GM21528 (cell line): ENCODE data around the gene LGALS9.
"Not testable (repeated sequence)": the region's sequence is repeated elsewhere in the genome, so short reads cannot be mapped to it uniquely, and the experiment has no call there.

Source experiments
- ATAC-seq: cut with Tn5 transposase; IDR thresholded peaks from one replicate; pipeline ENCODE4 v1.9.1; 2021; ENCODE audit warnings: mild to moderate bottlenecking, moderate library complexity; ENCODE audit not compliant: unreplicated experiment, low FRiP score

LGALS9 gene

DNA sequence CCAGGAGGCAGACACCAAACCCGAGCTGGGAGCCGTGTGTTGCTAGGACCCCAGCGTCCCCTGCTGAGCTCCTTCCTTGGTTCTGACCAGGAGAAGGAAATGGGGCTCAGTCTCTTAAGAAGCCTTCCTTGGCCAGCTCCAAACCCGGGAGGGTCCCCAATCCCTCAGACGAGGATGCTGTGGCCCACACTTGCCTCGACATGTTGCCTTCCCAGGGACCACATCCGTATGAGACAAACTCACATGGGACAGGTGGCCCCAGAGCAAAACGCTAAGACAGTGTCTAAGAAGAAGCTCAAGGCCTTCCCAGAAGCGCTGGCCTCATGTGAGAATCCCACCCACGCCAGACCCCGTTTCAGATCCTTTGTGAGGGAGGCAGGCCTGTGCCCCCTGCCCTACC lies 19.8 kb downstream of the LGALS9 start:
- ATAC-seq, result no peak

GRCh38 chr17:27651411-27652345 lies 20.7 kb downstream of the LGALS9 start:
- ATAC-seq, result no peak

DNA sequence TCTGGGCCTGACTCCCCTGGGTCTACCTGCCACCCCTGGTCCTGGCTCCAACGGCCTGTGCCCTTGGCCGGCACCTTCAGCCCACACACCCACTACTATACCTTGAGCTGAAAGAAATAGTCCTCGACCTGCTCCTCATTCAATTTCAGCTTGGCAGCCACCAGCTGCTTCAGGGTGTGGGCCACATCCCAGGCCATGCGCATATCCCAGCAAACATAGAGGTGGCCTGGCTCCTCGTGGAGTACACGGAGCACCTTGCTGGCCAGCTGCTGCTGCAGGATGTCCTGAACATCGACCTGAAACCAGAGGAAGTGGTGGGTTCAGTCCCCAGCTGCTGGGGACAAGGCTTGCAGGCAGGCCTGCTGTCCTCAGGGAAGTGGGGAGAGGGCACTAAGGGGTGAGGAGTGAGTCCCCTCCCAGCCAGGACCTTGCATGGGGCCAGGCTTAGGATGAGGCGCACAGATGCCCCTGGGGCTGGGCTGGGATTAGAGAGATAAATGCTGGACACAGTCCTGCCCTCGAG lies 22.5 kb downstream of the LGALS9 start:
- ATAC-seq, result not testable (repeated sequence)

- ATAC-seq, result peak; percentile 5
Observed at GRCh38 chr17:27654136-27654535, 23.1 kb downstream of the LGALS9 start.

- peak; percentile 74 for ATAC-seq
Observed at GRCh38 chr17:27654654-27655524, 23.9 kb downstream of the LGALS9 start.

- ATAC-seq, result not testable (repeated sequence)
Observed at GRCh38 chr17:27655525-27656111, 24.6 kb downstream of the LGALS9 start.

GRCh38 chr17:27656620-27657019 lies 25.6 kb downstream of the LGALS9 start:
- ATAC-seq, result not testable (repeated sequence)

DNA sequence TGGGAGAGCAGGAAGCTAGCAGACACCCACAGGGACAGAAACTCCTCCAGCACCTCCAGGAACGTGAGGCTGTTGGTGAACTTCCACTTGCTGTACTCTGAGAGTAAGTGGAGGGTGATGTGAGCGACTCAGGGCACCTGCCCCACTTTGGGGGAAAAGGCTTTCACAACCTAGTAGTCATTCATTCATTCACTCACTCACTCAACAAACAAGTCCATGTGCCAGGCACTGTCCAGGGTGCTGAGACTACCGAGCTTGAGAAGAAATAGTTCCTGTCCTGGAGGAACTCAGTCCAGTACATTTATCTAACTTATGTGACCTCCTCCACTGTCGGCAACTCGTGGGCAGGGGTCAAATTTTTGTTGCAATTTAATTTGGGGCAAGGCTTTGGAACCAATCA lies 26.6 kb downstream of the LGALS9 start:
- ATAC-seq, result no peak

- ATAC-seq, result no peak
Observed at GRCh38 chr17:27659683-27660082, 28.7 kb downstream of the LGALS9 start.

- ATAC-seq, result no peak
Observed at GRCh38 chr17:27660436-27660835, 29.4 kb downstream of the LGALS9 start.

- no peak for ATAC-seq
Observed at GRCh38 chr17:27663936-27664605, 33.1 kb downstream of the LGALS9 start.

- ATAC-seq, result no peak
Observed at GRCh38 chr17:27664606-27664965, 33.6 kb downstream of the LGALS9 start.

- ATAC-seq, result no peak
Observed at GRCh38 chr17:27665549-27665948, 34.6 kb downstream of the LGALS9 start.

DNA sequence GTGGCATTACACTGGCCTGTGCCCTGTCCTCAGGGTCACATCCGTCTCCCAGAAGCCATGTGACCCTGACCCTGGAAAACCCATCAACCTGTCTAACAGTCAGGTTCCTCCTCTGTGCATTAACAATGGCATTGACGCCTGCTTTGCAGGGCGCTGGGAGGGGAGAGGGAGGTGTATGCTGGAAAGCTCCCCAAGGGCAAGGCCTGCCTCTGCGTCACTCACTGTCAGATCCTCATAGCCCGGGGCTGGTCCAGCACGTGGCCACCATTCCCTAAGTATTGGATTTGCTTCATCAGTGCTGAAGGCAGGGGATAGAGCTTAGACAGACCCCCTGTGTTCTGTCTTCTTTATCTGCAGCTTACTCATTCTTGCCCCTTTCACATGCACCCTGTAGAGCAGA lies 35.3 kb downstream of the LGALS9 start:
- ATAC-seq, result not testable (repeated sequence)

DNA sequence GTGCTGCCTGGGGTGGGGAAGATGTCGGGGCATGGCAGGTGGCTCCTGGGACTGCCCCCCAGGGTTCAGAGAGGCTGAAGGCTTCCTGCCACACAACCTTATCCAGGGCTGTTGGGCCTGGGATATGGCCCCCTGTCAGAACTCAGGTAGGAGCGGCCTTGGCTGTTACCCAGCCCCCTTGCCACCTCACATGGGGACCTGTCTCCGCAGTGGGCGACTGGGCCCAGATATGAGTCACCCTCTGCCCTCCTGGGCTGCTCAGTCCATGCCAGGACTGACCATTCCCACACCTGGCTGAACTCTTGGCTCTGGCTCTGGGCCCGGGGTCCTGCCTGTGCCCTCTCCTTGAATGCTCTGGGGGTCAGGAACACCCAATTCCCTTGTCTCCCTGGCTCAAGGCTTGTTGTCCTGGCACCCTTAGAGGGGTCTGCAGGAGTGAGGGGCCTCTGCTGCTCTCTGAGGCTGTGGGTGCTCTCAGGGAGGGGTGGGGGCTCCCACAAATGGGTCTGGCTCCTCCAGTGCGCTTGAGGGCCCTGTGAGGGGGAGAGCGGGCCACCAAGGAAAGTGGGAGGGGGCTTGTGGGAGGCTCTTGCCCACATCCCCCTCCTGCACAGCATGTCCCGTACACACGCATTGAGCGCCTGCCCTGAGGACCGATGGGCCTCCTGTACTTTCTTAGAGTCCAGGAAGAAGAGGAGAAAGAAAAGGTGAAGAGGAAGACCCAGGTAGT lies 36.0 kb downstream of the LGALS9 start:
- no peak for ATAC-seq

DNA sequence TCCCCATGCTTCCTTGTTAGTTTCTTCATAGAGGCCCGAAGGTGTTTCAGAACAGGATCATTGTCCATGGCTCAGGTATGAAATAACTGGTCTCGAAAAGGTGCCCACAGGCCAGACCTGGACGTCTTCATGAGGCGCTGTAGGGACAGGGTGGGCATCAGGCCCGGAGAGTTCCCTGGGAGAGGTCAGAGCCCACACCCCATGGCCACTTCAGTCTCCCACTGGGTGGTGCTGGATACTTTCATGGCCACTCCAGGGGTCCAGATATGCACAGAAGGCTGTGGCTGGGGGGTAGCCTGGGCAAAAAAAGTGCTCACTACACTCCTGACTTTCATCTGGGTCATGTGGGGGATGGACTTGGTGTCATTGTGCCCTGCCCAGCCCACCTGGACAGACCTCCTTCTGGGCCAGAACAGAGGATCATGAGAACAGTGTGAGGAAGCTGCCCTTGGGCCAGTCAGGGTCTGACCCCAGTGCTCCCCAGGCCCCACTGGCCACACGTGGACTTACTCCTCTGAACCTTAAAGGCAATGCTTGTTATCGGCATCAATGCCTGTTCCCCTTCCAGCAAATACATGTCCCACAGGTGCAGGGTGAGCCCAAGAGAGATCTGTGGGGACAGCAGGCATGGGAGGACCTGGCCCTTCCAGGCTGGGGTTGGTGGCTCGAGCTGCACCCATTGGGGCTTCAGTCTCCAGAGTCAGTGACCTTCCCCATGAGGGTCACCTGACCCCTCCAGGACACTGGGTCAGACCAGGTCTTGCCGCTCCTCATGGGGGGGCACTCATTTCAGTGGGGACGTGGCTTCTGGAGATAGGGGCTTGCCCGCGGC lies 36.9 kb downstream of the LGALS9 start:
- no peak for ATAC-seq

DNA sequence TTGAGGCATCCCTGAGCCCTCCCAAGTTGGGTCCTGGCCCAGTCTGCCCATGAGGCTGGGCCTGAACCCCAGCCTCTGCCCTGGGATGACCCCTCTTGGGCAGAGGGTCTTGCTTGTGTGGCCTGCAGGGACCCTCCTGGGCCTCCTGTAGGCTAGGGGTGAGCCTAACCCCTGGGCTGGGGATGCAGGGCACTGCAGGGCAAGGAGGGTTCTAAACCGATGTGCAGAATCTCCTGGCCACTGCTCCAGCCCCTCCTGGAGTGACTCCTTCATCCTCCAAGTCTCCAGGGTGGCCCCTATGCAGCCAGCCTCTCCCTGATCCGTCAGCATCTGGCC lies 37.5 kb downstream of the LGALS9 start:
- ATAC-seq, result no peak

GRCh38 chr17:27669136-27669535 lies 38.1 kb downstream of the LGALS9 start:
- ATAC-seq, result no peak

DNA sequence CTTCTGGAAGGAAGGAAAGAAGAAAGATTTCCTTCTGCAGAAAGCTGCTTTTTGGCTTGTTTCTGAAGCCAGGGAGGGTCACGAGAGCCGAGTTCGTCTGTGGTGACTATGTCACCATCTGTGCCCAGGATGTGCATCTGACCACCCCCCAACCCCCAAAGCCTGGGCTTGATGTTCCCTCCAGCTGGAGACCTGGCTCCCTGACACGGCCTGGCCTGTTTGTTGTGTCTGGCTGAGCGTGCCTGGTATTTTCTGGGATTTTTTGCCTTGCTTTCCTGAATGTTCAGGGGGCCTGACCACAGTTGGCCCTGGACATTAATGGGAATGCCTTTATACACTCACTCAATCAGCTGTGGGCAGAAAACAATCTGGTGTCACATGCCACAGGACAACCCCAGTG lies 38.9 kb downstream of the LGALS9 start:
- ATAC-seq, result no peak
